COR-L47 (cell line): Measurements from ENCODE around the gene EPHB2.
"Not testable (repeated sequence)": the region's sequence is repeated elsewhere in the genome, so short reads cannot be mapped to it uniquely, and the experiment has no call there.

Source experiments
- DNase-seq: peaks from one replicate; lab custom pipeline; 2025; lab: John Stamatoyannopoulos, UW

EPHB2 gene

DNA sequence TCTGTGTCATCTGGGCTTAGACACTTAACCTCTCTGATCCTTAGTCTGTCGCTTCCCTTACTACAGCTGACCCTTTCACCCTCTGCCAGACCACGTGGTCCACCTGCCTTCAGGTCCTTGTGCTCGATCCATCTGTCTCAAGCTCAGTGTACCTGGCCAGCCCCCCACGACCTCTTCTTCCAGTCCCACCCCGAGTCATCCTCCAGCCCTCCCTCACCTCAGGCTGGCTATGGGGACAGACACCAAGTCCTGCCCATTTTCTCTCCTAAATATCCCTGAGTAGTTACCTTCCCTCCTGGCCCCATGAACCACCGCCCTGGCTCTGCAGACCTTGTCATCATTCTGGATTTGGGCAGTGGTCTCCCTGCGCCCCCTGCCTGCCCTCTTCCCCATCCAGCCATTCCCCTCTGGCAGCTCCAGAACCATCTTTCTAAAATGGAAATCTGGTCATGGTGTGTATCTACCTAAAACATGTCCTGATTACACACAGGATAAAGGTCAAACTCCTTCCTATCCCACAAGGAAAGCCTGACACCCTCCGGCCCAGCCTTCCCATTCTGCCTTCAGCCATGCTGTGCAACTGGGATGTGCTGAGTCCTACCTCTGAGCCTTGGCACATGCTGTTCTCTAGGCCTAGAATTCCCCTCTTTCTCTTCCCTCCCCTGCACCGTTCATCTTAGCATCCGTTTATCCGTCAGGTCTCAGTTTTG is 107.6 kb downstream of the EPHB2 start:
- DNase-seq, result no peak

DNA sequence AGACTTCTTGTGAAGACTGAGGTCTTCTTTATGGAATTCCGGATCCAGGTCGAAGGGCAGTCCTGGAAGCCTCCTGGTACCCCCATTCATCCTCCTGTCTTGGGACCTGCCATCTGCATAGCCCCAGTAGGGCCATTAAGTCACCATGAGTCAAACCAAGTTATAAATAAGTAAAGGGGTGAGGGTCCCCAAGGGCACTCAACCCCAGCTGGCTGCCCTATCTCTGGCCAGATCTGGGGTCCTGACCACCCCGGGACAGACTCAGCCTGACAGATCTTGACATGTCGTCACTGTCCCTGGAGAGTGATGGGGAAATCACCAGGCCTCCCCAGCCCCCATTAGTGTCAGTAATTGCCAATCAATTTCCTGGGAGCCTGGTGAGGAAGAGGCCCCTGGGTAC is 108.7 kb downstream of the EPHB2 start:
- DNase-seq, result no peak

DNA sequence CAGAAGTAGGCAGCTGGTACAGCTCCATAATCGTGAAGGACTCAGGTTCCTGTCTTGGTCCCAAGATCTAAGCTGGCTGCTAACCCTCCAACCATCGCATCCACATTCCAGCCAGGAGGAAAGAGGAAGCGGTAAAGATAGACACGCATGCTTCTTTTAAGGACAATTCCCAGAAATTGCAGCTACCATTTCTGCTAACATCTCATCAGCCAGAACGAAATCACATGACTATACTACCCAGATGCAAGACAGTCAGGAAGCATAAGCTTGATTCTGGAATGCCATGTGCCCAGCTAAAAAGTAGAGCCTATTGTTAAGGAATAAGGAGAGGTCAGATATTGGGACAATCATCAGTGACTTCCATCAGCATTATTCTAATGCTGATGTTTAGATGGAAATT is 110.4 kb downstream of the EPHB2 start:
- no peak for DNase-seq

DNA sequence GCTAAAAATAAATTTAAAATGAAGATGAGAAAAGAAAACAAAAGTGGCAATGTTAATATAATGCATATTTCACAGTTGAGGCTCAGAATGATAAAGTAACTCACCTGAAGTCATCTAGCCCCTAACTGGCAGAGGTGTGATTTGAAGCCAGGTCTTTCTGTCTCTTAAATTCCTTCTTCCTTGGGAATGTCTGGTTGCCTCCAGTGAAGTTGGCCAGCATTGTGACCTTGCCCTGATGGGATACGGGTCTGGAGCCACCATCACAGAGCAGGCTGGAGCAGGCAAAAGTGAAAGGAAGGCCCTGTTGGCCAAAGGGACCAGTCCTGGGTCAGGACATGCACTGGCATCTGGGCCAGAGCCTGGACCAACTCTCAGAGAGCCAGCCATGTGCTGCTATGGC is 111.7 kb downstream of the EPHB2 start:
- DNase-seq, result no peak

DNA sequence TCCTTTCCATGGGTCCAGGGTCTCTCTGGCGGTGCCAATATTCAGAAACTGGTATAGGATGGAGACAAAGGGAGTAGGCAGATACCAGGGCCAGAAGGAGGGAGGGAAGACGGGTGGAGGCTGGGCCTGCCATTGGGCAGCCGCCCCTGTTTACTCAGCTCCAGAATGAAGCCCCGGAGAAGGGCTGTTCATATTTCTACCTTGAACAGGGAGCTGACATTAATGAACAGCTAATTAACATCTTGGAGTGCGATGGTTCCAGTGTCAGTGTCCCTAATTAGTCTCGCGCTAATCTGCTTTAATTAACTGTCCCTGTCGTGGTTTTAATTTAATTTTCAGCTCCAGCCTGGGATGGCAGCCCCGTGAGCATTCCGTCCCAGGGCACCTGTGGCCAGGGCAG is 113.8 kb downstream of the EPHB2 start:
- no peak for DNase-seq

DNA sequence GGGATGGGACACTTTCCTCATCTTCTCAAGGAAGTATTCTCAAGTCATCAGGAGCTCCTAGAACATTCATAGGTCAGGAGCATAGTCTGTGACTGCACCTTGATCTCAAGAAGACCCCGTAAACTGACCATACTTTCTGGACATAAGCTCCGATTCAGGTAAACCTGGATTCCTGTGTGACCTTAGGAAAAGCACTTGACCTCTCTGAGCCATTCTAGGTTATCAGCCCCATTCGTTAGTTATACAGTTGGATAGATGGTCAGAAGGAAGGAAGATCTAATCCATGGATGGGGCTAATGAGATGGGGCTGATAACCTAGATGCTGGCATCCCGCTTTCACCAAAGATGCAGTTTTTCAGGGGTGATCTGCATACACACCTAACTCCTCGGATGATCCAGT is 114.3 kb downstream of the EPHB2 start:
- DNase-seq, result no peak

DNA sequence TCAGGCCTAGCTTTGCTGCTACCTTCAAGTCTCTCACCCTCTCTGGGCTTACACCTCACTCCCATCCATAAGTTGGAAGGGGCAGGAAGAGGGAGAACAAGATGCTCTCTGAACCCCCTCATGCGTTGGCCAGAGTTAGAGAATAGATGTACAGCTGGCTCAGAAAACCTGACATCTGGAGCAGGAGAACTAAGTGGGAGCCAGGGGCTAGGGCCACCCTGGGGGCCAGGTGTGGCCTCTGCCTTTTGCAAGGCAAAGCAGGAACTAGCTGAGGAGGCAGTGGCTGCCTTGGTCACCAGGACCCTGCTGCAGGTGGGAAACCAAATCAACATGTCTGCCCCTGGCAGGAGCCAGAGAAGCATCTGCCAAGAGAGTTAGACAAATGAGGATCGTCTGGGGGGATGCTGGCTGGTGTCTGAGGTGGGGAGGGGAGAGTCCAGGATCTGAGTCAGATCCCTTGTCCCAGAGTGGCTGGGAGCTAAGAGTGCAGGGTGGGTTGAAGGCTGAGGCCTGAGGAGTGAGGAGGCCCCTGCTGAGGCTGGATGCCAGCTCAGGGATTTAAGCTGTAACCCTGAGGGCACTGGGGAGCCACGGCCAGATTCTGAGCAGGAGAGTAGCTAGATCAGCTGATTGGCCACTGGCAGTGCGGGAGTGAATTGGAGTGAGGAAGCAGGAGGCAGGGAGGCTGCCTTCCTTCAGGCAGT is 115.0 kb downstream of the EPHB2 start:
- no peak for DNase-seq

DNA sequence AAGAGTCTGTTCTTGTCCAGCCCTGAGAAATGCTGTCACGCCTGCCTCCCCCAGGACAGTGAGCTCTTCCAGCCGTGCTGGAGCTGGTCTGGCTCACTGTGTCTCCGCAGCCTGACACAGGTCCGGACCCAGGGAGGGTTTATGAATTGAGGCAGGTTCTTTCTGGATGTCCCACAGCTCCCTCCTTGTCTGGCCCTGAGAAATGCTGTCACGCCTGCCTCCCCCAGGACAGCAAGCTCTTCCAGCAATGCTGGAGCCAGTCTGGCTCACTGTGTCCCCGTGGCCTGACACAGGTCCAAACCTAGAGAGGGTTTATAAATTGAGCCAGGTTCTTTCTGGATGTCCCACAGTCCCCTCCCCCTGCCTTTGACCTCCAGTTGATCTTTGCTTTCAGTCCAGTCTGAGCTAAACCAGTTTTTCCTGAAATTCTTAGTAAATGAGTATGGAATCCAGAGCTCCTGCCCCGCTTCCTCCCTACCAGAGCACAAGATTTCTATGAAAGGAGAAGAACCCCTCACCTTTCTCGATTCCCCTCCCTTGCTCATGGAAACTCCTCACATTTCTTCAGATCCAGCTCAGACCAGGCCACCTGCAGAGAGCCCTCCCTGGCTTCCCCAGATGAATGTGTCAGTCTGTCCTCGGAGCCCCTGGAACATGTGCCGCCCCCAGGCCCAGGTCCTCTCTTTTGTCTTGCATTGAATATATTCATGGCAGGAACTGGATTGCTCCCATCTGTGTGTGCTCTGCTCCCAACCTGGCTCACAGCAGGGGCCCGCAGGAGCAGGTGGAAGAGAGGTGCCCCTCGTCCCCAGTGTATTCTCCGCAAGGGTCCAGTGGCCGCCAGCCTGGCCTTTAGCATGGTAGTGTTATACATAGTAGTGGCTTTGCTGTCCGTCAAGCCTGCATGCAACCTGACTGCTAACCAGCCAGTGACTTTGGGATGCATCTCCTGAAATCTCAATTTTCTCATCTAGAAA is 116.3 kb downstream of the EPHB2 start:
- no peak for DNase-seq

DNA sequence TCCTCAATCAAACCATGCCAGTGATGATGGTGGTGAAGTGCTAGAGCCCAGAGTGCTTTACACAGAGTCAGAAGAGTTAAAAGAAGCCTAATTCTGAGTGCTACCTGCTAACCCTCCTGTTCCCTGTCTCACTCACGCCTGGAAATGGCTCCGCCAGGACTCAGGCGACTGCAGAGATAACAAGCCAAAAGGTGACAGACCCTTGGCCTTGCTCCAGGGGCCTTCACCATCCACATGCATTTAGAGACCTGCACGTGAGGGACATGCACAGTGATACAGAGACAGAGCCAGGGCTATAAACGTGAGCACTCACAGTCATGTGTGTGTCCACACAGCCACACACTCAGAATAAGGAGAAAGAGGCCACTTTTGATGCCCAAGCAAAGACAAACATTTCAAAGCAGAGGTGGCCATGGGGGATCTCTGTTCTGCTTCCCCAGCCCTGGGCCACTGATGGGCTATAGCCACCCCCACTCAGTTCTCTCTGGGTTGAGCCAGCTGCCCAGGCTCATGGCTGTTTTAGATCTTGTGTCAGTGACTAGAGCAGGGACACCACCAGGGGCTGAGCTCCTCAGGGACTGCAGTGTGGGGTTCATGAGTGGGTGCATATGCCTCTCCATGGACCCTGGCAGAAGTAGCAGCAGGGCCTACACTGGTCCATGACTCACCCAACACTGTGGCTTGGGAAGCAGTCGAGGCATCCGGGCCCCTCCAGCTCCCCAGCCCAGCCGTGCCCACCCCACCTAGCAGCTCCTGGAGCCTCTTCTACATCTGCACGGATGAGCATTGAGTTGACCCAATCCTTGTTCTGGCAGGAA is 117.2 kb downstream of the EPHB2 start:
- no peak for DNase-seq

DNA sequence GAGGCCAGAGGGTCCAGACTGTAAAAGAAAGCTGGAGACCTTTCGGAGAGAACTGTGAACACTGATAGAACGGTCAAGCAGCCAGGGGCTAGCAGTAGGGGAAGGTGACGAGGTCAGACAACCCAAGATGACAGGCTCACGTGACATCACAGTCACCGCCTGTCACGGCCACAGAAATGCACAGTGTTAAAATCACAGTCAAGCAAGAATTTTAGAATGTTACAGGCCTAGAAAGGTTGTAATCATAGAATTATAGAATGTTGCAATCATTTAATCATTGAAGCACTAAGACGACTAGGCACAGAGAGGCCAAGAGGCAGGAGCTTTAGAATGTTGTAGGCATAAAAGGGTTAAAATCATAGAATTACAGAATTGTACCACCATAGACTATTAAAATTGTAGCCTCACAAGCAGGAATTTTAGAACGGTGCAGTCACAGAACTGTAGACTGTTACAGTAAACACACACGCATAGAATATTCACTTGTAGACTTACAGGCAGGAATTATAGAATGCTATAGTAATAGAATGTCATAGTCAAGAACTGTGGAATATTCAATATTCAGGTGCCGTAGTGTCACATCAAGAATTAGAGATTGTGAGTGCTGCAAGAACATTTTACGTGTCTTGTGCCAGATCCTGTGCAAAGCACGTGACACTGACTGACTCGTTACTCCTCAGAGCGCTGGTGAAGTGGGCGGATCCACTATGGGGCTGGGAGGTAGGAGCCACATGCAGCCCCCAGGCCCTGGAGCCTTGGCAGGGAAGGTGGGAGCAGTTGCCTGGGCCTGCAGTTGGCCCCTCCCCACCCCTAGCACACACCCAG is 118.1 kb downstream of the EPHB2 start:
- no peak for DNase-seq

DNA sequence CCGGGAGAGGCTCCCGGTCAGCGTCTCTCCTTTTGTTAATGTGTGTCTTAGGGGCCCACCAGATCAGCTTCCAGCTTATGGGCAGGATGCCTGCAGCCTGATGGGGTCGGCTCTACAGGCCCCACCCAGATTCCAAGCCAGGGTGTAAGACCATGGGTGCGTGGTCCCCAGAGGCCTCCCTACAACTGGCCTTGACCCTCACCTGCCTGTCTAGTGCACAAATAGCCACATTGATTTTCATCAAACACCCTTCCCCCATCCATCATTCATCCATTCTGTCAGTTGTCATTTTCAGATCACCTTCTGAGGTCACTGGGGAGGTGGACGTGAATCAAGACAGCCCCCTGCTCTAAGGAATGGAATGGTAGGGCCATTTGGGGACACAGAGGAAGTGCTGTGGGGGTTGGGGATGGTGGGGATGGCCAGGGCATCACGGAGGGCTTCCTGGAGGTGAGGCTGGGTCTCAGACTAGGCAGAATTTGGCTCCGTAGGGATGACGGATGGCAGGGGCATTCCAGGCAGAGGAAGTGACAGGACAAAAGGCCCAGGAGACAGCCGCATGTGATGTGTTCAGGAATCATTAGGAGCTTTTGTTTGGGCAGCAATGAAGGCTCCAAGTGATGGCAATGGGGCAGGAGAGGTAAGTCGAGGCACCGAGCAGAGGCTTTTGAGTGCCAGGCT is 118.8 kb downstream of the EPHB2 start:
- DNase-seq, result no peak

DNA sequence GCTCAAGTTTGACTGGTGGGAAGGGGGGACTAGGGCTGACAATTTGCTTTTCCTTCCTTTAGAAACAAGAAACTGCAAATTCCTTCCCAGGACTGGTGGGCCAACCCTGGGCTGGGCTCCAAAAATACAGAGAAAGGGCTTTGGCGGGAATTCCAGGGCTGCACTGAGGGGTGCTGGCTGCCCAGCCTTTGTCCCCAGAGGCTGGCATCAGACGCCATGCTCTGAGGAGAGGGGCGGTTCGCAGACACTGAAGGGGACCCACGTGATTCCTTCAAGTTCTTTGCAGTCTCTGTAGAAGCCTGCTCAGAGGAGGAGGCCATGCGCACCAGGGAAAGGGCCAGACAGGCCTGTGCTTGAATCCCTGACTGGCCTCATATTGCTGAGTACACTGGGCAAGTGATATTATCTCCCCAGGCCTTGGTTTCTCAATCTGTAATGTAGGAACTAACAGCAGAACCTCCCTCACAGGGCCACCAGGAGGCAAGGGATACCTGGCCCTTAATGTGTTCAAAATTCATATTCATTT is 119.5 kb downstream of the EPHB2 start:
- DNase-seq, result no peak

DNA sequence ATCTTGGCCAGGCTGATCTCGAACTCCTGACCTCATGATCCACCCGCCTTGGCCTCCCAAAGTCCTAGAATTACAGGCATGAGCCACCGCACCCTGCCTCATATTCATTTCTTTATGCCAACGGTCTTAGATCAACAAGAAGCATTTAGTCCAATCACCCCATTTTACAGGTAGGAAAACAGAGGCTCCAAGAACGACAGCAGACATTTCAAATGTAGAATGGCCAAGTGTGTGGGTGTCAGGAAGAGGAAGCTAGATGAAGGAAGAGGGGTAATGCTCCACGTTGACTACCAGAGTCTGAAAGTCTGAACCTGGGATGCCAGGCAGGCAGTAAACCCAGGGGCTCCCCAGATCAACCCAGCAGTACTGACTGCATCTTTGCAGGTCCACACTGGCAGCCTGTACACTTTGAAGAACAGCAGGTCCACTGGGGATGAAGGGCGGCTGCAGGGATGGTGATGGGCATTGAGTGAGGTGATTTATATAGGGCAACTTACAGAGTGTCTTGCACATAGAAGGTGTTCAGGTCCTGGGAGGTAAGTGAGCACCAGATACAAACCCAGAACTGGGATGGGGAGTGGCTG is 120.2 kb downstream of the EPHB2 start:
- DNase-seq, result no peak

DNA sequence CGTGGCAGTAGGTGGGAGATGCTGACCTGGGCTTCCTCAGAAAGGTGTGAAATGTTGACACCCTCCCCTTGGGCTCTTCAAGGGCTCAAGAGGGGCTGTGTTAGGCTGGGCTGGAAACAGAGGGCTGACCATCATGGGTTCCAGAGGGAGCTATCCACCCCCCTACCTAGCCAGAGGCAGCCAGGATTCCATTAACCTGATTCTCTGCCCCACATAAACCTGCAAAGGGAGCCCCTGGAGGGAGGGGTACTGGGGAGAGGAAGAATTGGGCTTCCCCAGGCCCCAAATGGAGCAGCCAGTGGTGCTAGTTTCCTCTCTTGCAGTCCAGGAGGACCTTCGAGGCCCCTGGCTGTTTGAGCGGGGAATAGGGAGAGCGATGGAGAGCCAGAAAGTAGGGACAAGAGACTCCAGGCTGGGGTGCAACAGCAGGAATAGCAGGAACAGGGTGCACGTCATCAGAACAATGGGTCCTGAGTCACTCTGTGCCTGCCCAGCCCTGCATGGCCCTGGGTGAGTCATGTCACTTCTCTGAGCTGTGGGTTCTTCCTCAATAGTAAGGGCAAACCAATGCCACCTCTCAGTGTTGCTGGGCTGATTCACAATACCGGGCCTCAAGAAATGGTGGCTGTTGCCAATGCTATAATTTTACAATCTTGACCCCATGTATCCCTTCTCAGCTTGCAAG is 121.2 kb downstream of the EPHB2 start:
- no peak for DNase-seq

DNA sequence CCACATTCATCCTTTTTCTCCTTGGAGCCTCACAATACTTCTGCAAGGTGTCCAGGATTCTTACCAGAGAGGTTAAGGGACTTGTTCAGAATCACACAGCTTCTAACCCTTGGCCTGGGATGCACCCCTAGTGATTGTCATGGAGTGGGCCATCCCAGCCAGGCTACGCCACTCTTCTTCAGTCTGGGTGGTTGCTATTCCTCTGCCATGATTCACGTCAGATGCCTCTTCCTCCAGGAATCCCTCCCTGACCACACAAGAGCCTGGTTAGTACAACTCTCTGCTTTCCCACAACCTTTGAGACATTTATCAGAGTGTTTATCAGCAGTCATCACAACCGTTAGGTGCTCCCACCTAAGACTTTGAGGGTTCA is 121.8 kb downstream of the EPHB2 start:
- no peak for DNase-seq

DNA sequence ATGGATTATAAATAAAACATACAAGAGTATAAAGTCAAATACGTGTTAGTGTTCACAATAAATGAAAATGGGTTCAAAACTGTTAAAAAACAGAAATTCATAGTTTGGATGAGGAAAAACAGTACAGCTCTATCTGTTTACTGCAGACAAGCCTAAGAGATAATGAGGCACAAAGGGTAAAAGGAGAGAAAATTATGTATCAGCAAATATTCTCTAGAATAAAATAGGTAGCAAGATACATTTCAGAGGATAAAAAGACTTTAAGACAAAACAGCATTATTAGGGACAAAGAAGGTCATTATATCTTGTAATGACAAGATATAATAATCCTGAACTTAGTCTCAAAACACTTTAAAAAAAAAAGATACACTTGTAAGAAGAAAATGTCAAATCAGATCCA is 123.1 kb downstream of the EPHB2 start:
- DNase-seq, result no peak

DNA sequence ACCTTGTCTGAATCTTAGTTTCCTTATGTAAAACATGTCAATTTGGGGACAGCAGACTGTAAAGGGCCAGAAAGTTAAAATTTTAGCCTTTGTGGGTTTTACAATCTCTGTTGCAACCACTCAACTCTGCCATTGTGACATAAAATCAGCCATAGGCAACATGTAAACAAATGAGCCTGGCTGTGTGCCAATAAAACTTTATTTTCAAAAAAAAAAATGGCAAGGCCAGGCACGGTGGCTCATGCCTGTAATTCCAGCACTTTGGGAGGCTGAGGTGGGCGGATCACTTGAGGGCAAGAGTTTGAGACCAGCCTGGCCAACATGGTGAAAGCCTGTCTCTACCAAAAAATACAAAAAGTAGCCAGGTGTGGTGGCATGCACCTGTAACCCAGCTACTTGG is 123.8 kb downstream of the EPHB2 start:
- not testable (repeated sequence) for DNase-seq

DNA sequence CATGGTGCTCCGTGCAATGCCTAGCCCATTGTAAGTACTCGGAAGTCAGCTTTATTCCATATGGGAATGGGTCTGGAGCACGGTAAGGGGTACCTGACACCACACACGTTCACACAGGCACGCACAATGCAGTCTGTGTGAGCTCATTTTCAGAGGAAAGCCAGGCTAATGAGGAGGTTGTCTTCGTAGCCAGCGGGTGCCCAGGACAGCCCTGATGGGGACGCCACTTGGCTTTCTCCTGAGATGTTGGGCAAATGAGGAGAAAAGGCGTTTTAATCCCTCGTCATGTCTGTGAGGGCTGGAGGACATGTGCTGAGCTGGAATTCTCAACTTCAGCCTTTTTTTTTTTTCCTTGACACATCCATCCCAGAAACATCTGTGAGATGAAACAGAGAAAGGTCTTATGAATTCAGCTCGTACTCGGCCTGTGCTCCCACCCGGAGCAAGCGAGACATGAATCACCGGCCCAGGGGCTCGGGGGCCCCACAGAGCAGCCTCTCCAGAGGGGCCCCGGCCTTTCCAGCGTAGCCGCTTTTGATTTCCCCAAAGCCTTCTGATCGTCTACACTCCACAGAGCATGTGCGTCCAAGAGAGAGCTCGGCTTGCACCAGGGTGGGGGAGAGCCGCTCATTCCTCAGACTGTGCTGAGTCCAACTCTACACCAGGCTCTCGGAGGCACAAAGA is 125.1 kb downstream of the EPHB2 start:
- DNase-seq, result no peak

DNA sequence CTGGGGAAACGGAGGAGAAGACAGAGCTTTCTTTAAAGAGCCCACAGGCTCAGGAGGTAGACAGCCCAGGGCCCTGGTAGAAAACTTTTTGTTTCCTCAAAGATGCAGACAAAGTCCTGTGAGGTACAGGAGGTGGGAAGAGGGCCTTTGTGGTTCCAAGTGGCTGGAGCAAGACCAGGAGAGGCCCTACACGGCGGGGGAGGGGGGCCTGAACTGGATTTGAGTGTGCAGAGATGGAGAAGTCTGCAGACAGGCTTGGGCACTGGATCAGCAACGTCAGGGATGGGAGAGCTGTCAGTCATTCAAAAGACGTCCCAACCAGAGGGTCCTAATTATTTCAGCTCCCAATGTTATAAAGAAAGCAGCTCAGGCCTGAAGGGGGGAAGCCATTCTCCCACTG is 126.2 kb downstream of the EPHB2 start:
- no peak for DNase-seq
